Measurements from ENCODE around the gene LMOD1.

- TF ChIP-seq CTCF (IDR thresholded peaks at IDR 0.05; ENCODE audit: borderline replicate concordance, extremely low read depth, low read length, poor library complexity, severe bottlenecking) = no peak
- no peak for TF ChIP-seq EZH2 (IDR thresholded peaks at IDR 0.05; ENCODE audit: borderline replicate concordance, low read depth, low read length, severe bottlenecking)
Observed at GRCh38 chr1:201942129-201942495, 4.2 kb downstream of the LMOD1 start.

All from DND-41 (cell line).